Fibroblast of mammary gland (primary cell): Measurements from ENCODE around the gene FSTL4.

ENCODE experiments used
- DNase-seq: peaks from one replicate; pipeline ENCODE4 v3.0.0-alpha.2; 2010; ENCODE audit warnings: low read depth
- H3K4me3 ChIP-seq: 2 replicates; pipeline ENCODE4 v1.5.1; 2011; ENCODE audit warnings: low read depth, mild to moderate bottlenecking, low read length, moderate library complexity; ENCODE audit not compliant: control insufficient read depth
- TF ChIP-seq, protein P1 (sequence below): conservative IDR thresholded peaks from 2 replicates; pipeline ENCODE4 v1.5.1; 2011; ENCODE audit warnings: low read depth, low read length, inconsistent platforms; ENCODE audit not compliant: control insufficient read depth, insufficient read depth

FSTL4 gene

DNA sequence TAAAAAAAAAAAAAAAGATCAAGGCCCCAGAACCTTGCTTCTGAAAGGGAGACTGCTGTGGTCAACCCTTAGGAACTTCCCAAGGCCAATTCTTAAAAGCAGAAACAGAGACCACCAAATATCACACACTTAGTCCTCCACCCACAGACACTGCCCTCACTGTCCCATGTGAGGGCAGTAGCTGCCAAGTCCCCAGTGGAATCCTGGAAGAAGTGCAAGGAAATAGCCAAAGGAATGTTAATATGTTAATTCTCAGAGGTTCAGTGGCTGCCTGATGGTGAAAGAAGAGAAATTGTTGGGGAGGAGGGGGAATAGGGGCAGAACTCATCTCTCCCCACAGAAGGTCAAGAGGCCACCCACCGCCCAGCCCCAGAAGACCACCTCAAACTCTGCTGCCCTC is 23.1 kb downstream of the FSTL4 start:
- DNase-seq, result no peak
- TF ChIP-seq, protein P1, sequence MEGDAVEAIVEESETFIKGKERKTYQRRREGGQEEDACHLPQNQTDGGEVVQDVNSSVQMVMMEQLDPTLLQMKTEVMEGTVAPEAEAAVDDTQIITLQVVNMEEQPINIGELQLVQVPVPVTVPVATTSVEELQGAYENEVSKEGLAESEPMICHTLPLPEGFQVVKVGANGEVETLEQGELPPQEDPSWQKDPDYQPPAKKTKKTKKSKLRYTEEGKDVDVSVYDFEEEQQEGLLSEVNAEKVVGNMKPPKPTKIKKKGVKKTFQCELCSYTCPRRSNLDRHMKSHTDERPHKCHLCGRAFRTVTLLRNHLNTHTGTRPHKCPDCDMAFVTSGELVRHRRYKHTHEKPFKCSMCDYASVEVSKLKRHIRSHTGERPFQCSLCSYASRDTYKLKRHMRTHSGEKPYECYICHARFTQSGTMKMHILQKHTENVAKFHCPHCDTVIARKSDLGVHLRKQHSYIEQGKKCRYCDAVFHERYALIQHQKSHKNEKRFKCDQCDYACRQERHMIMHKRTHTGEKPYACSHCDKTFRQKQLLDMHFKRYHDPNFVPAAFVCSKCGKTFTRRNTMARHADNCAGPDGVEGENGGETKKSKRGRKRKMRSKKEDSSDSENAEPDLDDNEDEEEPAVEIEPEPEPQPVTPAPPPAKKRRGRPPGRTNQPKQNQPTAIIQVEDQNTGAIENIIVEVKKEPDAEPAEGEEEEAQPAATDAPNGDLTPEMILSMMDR, result no peak
- no peak overlapping the region for H3K4me3 ChIP-seq

DNA sequence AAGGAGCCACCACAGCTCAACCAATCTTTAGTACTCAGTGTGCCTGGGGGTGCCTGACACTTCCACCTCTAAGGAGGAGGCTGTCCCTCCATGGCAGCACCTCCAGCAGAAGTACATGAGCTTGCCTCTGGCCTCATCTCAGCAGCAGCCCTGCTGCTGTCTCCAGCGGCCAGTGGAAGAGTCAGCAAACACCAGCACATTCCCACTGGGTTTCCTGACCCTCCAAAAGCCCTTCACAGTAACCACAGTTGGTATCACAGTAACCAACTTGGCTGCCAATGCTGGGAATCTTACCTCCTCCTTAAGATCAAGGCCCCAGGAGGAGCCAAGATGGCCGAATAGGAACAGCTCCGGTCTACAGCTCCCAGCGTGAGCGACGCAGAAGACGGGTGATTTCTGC is 29.4 kb downstream of the FSTL4 start:
- TF ChIP-seq, protein P1, result no peak
- H3K4me3 ChIP-seq, result no peak overlapping the region
- DNase-seq, result no peak

DNA sequence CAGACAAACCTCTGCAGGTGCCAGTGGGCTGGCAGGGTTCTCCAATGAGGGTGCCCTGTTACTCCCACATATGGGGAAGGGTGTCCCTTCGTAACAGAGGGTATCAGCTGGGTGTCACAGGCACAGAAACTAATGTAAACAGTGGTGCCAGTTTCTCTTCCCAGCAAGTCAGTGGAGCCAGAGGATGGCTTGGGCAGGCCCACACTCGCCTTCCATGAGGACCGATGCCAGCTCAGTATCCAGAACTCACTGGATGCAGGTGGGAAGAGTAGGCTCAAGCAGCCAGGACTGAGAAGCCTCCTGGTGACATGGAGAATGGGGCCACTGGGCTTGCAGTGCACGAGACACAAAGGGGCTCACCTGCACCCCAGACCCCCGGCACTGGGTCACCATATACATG is 30.4 kb downstream of the FSTL4 start:
- DNase-seq, result no peak
- TF ChIP-seq, protein P1, result no peak
- H3K4me3 ChIP-seq, result no peak overlapping the region

DNA sequence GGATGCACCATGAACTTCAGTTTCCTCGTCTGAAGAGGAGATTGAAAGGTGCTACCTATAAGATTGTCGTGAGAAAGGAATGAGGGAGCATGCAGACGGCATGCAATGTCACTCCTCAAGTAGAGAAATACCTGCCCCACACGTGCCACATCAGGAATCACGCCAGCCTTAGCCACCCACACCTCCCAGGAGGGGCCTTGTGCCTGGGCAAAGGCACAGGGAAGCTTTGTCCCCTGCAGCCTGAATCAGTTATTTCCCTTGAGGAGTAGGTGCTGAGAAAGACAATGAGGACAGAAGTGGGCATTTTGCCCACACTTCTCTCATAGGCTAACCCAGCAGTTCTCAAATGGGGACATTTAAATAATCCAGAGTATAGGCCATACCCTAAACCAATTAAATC is 31.0 kb downstream of the FSTL4 start:
- TF ChIP-seq, protein P1, result no peak
- no peak for DNase-seq
- H3K4me3 ChIP-seq, result no peak overlapping the region

- no peak for DNase-seq
These were observed 31.7 kb downstream of the FSTL4 start for GRCh38 chr5:133580618-133581017.

GRCh38 chr5:133579766-133580165 is 32.6 kb downstream of the FSTL4 start:
- no peak overlapping the region for H3K4me3 ChIP-seq
- DNase-seq, result no peak
- TF ChIP-seq, protein P1, result no peak

More at GRCh38 chr5:133580618-133581017, 31.7 kb downstream of the FSTL4 start:
- H3K4me3 ChIP-seq, result no peak overlapping the region
- TF ChIP-seq, protein P1, result no peak

- H3K4me3 ChIP-seq, result no peak overlapping the region
- DNase-seq, result peak; percentile 66
- TF ChIP-seq, protein P1, result no peak
These were observed 43.0 kb downstream of the FSTL4 start for GRCh38 chr5:133569347-133569746.
